ENCODE measurements around the gene DPH1.

GRCh38 chr17:2033153-2033552 is 3.2 kb downstream of the DPH1 start:
- no peak for TF ChIP-seq CTCF (IDR thresholded peaks at IDR 0.05)
- no peak for TF ChIP-seq POLR2A (IDR thresholded peaks at IDR 0.05)

Measured in gastroesophageal sphincter (tissue), 3 donors.